ENCODE results near the gene FAS.

FAS gene

GRCh38 chr10:89043052-89043451 is 52.5 kb downstream of the FAS start:
- DNase-seq: no peak

DNA sequence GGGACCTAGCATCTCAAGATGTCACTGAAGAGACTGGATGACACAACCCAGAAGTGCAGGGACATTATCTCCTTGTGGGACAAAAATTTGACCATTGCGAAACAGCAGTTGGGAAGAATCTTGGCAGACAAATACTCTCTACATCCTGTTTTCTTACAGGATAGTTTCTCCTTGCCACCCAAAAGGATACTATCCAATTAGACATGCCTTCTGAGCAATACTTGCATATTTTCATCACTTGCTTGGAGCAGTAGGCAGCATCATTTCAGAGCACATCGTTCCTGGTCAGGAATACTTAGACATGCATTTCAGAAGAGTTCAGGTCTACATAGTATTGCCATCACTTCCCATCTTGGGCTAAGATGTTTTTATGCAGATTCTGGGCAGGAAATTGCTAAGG is 56.8 kb downstream of the FAS start:
- DNase-seq: no peak

GRCh38 chr10:89051593-89051992 is 61.0 kb downstream of the FAS start:
- DNase-seq: no peak

DNA sequence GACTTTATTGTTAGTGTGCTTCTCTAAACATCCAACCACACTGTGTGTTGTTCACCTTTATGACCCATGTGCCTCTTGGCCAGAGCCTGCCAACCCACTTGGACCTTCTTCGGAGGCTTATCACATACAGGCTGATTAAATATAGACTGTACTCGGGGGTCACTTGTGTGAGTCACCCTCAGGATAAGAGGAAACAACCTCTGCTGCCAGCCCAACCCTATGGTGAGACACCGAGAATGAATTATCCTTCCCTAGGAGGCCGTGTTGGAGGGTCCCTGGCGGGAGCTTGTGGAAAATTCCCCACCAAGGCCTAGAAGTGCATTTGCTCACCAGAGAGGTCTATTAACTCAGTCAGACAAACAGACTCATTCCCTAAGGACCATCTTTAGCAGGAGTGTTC is 63.0 kb downstream of the FAS start:
- DNase-seq: no peak

DNA sequence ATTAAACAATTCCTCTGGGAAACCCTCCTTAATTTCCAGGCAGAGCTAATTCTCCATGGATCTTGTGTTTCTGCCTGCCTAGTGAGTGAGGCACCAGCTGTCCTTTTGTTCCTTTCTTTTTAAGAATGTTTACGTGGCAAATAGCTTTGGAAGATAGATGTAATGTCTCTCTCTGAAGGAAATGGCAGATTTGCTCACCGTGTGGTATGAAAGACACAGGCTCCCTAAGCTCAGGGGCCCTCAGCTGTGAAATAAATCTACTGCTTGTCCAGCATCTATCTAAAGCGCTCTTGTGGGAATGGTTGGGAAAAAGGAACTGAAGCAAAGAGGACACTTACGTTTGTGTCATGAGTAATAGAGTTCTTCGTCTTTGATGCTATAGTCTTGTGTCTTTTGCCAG is 64.6 kb downstream of the FAS start:
- no peak for DNase-seq

- DNase-seq: no peak
Measured at GRCh38 chr10:89062861-89063260, 72.3 kb downstream of the FAS start.

DNA sequence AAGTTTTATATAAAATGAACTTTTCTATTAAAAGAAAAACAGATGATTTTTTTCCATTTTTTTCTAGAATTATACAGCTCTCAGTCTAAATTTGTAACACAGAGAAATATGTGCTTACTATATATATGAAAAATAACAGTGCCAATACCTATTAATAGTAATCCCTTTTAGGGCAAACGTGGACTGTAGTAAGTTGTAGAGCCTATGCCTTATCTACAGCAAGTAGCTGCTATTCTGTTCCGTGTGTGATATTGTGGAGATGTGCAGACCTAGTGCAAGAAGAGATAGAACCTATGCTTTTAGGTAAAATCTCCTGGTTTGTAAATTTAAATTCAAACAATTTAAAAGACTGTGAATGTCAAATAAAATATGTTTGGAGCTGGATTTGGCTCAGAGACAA is 72.9 kb downstream of the FAS start:
- DNase-seq: no peak

DNA sequence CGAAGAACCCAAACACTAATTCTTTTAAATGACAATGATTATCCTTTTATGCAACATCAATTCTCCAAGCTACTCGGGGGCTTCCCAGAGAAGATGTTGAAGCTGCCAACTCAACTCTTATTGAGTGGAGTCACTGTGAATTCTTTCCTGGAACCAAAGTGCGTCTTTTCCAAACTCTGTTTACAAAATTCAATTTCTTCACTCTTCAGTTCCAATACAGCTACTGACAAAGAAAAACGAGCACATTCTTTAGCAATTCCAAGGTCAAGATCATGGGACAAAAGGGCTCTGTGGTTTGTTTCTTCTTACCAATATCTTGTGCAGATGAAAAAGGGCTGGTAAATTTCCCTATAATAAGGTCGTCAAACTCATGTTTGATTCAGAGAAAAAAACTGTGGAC is 74.2 kb downstream of the FAS start:
- no peak for DNase-seq

Data from effector CD4-positive, alpha-beta T cell (primary cell).